Fibroblast of mammary gland (primary cell): ENCODE data around the gene KSR1.

Experiments
- DNase-seq: peaks from one replicate; pipeline ENCODE4 v3.0.0-alpha.2; 2010; ENCODE audit warnings: low read depth
- H3K4me3 ChIP-seq: 2 replicates; pipeline ENCODE4 v1.5.1; 2011; ENCODE audit warnings: low read depth, mild to moderate bottlenecking, low read length, moderate library complexity; ENCODE audit not compliant: control insufficient read depth
- TF ChIP-seq, protein P1 (sequence below): conservative IDR thresholded peaks from 2 replicates; pipeline ENCODE4 v1.5.1; 2011; ENCODE audit warnings: low read depth, low read length, inconsistent platforms; ENCODE audit not compliant: control insufficient read depth, insufficient read depth

KSR1 gene

DNA sequence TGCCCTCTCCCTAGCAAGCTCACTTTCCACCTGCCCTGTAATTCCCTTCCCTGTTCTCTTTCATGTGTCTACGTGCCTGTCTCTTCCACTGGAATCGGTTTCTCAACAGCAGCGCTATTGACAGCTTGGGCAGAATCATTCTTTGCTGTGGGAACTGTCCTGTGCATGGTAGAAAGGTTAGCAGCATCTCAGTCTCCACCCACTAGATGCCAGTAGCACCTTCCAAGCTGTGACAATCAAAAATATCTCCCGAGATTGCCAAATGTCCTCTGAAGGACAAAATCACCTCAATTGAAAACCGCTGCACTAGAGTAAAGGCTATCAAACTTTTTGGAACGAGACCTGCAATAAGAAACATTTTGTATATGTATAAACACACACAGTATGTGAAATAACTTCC, 41.6 kb upstream of the KSR1 start:
- H3K4me3 ChIP-seq = no peak overlapping the region
- TF ChIP-seq, protein P1, sequence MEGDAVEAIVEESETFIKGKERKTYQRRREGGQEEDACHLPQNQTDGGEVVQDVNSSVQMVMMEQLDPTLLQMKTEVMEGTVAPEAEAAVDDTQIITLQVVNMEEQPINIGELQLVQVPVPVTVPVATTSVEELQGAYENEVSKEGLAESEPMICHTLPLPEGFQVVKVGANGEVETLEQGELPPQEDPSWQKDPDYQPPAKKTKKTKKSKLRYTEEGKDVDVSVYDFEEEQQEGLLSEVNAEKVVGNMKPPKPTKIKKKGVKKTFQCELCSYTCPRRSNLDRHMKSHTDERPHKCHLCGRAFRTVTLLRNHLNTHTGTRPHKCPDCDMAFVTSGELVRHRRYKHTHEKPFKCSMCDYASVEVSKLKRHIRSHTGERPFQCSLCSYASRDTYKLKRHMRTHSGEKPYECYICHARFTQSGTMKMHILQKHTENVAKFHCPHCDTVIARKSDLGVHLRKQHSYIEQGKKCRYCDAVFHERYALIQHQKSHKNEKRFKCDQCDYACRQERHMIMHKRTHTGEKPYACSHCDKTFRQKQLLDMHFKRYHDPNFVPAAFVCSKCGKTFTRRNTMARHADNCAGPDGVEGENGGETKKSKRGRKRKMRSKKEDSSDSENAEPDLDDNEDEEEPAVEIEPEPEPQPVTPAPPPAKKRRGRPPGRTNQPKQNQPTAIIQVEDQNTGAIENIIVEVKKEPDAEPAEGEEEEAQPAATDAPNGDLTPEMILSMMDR = no peak
- no peak for DNase-seq

DNA sequence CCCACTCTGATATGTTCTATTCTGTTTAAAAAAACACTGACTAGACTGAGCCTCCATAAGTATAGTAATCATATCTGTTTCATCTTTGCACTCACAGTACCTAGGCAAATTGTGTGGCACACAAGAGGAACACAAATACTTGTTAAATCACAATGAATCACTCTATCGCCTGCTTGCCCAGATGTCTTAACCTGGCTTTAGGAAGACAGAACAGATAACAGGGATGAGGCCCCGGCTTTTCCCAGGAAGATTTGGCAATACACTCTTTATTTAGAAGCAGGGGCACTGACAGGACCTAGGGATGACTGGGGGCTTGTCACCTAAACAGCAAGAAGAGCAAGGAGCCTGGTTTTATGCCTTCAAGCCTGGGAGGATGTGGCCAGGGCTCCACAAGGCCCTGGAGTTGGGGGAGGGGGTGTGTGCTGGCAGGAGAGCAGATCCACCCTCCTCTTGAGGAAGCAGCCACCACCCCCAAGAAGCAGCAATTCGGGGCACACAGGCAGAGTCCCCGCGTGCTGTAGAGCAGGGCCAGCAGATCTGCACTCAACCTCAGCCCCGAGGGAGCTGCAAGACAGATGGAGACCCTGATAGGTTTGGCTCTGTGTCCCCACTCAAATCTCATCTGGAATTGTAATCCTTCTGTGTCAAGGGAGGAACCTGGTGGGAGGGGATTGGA, 41.0 kb upstream of the KSR1 start:
- H3K4me3 ChIP-seq = no peak overlapping the region
- DNase-seq = no peak
- TF ChIP-seq, protein P1 = no peak

DNA sequence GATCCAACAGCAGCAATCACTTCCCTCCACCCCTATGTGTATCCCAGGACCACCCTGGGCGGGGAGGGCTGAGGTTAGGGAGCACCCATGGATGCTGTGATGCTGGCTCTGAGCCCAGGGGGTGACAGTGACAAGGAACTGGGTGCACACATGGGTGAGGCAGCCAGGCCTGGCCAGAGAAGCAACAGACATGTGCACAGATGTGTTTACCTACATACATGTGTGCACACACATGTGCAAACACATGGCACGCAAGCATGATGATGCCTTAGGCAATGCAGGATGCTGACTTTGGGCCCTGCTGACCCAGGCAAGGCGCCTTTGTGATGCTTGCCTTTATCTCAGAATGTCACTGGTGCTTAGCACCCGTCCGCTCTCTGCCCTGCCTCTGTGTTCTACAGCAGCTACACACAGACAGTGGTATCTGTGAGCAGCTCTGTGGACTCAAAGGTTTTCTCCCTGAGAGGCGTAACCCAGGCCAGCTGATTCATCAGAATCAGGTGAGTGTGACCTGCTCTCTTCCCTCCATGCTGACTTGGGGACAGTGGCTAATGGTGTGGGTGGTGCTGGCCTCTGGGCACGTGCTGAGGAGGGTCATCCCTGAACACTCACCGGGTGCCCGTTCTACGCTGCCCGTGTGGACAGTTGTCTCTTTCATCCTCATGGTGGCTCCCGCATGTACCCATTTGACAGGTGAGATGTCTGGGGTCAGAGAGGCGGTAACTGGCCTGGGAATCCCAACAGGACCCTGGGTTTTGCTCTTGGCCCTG, 38.5 kb upstream of the KSR1 start:
- H3K4me3 ChIP-seq = no peak overlapping the region
- no peak for DNase-seq
- TF ChIP-seq, protein P1 = no peak

DNA sequence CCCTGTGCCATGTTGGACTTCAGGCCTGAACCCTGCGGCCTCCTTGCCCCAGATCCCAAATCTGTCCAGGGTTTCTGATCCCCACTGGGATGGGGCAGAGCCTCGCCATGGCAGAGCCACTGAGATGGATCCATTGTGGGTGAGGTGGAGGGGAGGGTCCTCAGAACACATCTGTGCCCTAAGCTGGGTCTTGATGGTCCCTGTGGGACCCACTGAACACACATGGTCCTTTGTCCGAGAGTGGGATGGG, 38.0 kb upstream of the KSR1 start:
- TF ChIP-seq, protein P1 = no peak
- DNase-seq = no peak

DNA sequence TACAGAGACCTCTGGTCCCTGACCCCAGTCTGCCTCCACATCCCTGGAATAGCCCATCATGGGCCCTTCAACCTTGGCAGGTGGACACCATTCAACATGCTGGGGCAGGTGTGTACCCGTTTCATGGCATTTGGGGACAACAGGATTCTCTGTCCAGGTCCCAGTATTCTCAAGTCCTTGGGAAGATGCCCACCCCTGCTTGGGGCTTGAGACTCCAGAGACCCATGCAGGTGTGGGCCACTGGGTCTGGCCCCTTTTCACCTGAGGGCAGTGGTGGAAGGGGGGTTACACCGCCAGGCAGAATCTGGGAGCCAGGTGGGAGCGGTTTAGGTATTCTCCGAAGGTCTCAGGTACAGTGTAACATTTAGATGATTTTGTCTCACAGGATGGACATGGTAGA, 37.1 kb upstream of the KSR1 start:
- TF ChIP-seq, protein P1 = no peak
- H3K4me3 ChIP-seq = no peak overlapping the region
- no peak for DNase-seq

More for the DNA sequence above, 38.0 kb upstream of the KSR1 start:
- no peak overlapping the region for H3K4me3 ChIP-seq

DNA sequence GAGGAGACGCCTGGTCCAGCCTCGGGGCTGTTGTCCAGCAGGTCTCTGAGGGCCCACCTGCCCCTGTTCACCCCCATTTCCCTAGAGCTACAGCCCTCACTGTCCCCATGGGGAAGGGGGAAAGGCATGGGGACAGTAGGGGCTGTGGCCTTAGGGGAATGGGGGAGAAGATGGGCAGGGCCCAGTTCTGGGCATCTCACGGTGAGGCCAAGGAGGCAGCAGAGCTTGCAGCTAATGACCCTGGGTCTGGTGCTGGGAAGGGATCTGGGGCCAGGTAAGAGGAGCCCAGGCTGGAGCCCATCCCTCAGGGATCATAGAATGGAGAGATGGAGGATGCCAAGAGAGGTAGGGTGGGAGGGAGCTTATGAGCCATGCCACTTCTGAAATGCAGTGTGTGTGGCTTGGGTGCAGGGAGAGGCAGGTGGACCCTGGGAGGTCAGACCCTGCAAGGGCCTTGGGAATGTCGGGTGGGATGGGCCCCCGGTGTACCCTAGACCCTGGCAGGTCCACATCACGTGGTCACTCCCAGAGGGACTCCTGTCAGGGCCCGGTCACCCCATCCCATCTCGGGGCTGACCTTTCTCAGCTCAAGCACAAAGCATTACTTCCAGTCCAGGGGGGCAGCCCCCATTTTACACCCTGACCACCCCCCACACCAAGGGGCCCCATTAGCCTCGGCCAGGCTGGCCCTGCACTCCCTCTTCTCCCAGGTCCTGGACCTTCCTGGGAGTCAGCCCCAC, 35.9 kb upstream of the KSR1 start:
- H3K4me3 ChIP-seq = no peak overlapping the region
- no peak for DNase-seq
- TF ChIP-seq, protein P1 = no peak
